ENCODE results near the gene TNP2. TPM values are rescaled to one million over a fixed set of nuclear protein-coding genes. Genes with fewer than 3 reads are reported as not detected.

The TNP2 gene
- polyA plus RNA-seq, 3 donors, result not detected

DNA sequence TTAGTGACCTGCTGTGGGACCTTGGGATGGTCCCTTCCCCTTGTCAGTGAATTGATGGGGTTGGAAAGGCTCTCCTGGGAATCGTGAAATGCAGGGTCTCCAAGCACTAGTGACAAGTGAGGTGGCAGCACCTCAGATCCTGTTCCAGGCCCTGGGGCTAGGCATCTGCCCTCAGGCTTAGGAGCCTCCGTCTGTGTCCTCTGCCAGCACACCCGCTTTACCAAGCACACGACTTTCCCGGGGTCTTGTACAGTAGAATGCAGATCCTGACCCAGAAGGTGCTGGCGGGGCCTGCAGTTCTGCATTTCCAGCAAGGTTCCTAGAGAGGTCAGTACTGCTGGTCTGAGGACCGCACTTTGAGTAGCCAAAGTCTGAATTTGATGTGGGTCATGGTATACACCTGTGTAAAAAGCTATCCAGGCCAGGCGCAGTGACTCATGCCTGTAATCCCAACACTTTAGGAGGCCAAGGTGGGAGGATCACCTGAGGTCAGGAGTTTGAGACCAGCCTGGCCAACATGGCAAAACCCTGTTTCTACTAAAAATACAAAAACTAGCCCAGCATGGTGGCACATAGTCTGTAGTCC, 45.3 kb upstream of the TNP2 start:
- WGBS (ENCODE audit: insufficient coverage), result 92% methylated on average over 7 of the region's 8 CpGs
- Histone ChIP-seq H4K20me1 (ENCODE audit: insufficient read depth, low read length) (no peaks in the 10 kb centered on the region), H2AFZ (ENCODE audit: insufficient read depth, low read depth, low read length, poor library complexity, severe bottlenecking) (no peak overlapping the region), H3K9ac (ENCODE audit: insufficient read depth, low read length, poor library complexity, severe bottlenecking) (no peak overlapping the region), H3K36me3 (replicated peaks in 1 of 2; ENCODE audit: control insufficient read depth in 1 of 2, insufficient read depth in 2 of 2, low read length in 2 of 2) (no peaks in the 10 kb centered on the region), H3K4me3 (replicated peaks in 1 of 3; ENCODE audit: low read depth in 2 of 3, low read length in 3 of 3) (no peak overlapping the region), H3K27me3 (ENCODE audit: control insufficient read depth in 2 of 2, insufficient read depth in 2 of 2, low read length in 2 of 2) (peaks cover 0 to 9% of the 10 kb centered on the region in 2 donors), H3K27ac (ENCODE audit: low read depth in 1 of 2, low read length in 2 of 2) (no peak overlapping the region), H3K4me1 (ENCODE audit: control insufficient read depth in 1 of 2, insufficient read depth in 2 of 2, low read length in 2 of 2) (peaks cover 34 to 37% of the 10 kb centered on the region in 2 donors), H3K4me2 (replicated peaks; ENCODE audit: extremely low read depth, low read length, poor library complexity, severe bottlenecking) (no peak overlapping the region), H3K79me2 (ENCODE audit: insufficient read depth, low read length) (no peaks in the 10 kb centered on the region), H3K9me3 (replicated peaks in 1 of 2; ENCODE audit: control insufficient read depth in 1 of 2, insufficient read depth in 1 of 2, low read length in 2 of 2) (no peaks in the 10 kb centered on the region)
- Mint-ChIP-seq H3K9me3 (peaks cover 0 to 5% (median 0%) of the 10 kb centered on the region in 7 donors), H3K27ac (peak overlapping the region in 1 of 7 donors; percentile 51), H3K4me1 (peaks cover 41% of the 10 kb centered on the region), H3K4me3 (no peak overlapping the region), H3K27me3 (ENCODE audit: low read depth in 3 of 3) (peaks cover 26 to 49% (median 27%) of the 10 kb centered on the region in 3 donors), H3K36me3 (peaks cover 0 to 7% of the 10 kb centered on the region in 2 donors)
- intact Hi-C loops (cut with micrococcal nuclease), result loop anchor here (5.0 kb wide), 3 partner anchors 33 to 48 kb away; partner anchors contain the start of gene RMI2 (in 1 of the 2)
- no peak for DNase-seq
- TF ChIP-seq CTCF (IDR thresholded peaks at IDR 0.05), result no peak

GRCh38 chr16:11313493-11314308, 44.6 kb upstream of the TNP2 start:
- DNase-seq, result no peak
- Mint-ChIP-seq H3K4me1 (peaks cover 47% of the 10 kb centered on the region), H3K9me3 (peaks cover 0 to 2% (median 0%) of the 10 kb centered on the region in 7 donors), H3K27me3 (ENCODE audit: low read depth in 3 of 3) (peaks cover 23 to 44% (median 27%) of the 10 kb centered on the region in 3 donors), H3K4me3 (peak overlapping the region in 1 of 2 donors; percentile 80), H3K36me3 (peaks cover 0 to 7% of the 10 kb centered on the region in 2 donors), H3K27ac (peak overlapping the region in 1 of 7 donors; percentile 18)
- Histone ChIP-seq H3K9me3 (replicated peaks in 1 of 2; ENCODE audit: control insufficient read depth in 1 of 2, insufficient read depth in 1 of 2, low read length in 2 of 2) (no peaks in the 10 kb centered on the region), H3K4me2 (replicated peaks; ENCODE audit: extremely low read depth, low read length, poor library complexity, severe bottlenecking) (no peak overlapping the region), H3K27me3 (ENCODE audit: control insufficient read depth in 2 of 2, insufficient read depth in 2 of 2, low read length in 2 of 2) (peaks cover 0 to 9% of the 10 kb centered on the region in 2 donors), H3K4me3 (replicated peaks in 1 of 3; ENCODE audit: low read depth in 2 of 3, low read length in 3 of 3) (no peak overlapping the region), H3K79me2 (ENCODE audit: insufficient read depth, low read length) (no peaks in the 10 kb centered on the region), H3K27ac (ENCODE audit: low read depth in 1 of 2, low read length in 2 of 2) (no peak overlapping the region), H2AFZ (ENCODE audit: insufficient read depth, low read depth, low read length, poor library complexity, severe bottlenecking) (no peak overlapping the region), H3K4me1 (ENCODE audit: control insufficient read depth in 1 of 2, insufficient read depth in 2 of 2, low read length in 2 of 2) (peaks cover 41 to 44% of the 10 kb centered on the region in 2 donors), H4K20me1 (ENCODE audit: insufficient read depth, low read length) (no peaks in the 10 kb centered on the region), H3K36me3 (replicated peaks in 1 of 2; ENCODE audit: control insufficient read depth in 1 of 2, insufficient read depth in 2 of 2, low read length in 2 of 2) (no peaks in the 10 kb centered on the region), H3K9ac (ENCODE audit: insufficient read depth, low read length, poor library complexity, severe bottlenecking) (no peak overlapping the region)
- intact Hi-C loops (cut with micrococcal nuclease), result loop anchor here (5.0 kb wide), 3 partner anchors 34 to 49 kb away; partner anchors contain the start of gene RMI2 (in 1 of the 2)
- WGBS (ENCODE audit: insufficient coverage), result 100% methylated on average over 3 of the region's 9 CpGs
- TF ChIP-seq CTCF (IDR thresholded peaks at IDR 0.05), result no peak

Measured in CD14-positive monocyte (primary cell).